GM19452 (cell line): ENCODE data around the gene DRAXIN.

Source experiments
- ATAC-seq: cut with Tn5 transposase; IDR thresholded peaks from one replicate; pipeline ENCODE4 v1.9.1; 2021; ENCODE audit not compliant: unreplicated experiment

DRAXIN gene

DNA sequence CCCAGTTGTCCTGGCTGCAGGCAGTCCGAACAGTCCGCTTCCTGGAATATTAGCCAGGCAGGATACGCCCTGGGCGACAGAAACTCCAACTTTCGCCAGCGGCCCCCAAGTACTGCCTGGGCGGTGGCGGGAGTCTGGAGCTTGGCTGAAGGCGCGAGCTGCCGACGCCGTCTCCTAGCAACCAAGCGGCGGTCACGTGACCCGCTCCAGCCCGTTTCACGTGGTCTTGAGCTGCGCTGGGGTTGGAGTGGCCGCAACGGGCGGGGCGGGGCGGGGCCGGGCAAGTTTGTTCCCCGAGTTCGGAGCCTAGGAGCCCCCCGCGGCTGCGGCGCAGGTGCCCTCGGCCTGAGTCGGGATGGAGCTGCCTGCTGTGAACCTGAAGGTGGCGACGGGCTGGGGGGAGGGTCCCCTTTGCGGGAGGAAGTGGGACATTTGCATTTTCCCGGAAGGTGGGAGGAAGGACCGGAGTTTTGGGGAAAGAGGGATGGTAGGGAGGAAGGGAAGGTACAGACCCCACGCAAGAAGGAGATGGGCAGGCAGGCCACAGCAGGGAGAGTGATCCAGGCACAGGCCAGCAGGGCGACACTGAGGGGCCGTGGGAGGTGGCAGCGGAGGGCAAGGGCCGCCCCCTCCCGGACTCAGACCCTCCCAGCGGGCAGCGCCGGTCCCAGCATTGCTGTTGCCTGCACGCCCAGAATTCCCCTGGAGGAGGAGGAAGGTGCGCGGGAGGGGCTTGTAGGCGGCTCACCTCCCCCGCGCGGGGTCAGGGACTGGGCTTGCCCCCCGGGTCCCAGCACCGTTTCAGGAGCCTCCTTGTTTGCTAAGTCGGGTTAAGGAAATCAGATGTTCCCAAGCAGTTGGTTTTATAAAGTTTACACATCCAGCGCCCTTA, 44.6 kb downstream of the DRAXIN start, which contains the start of gene AGTRAP:
AGTRAP (plus strand) TSS at position 283 of the 892 bp plus-strand sequence; CDS start at position 356, 73 bp downstream.
- ATAC-seq = peak; percentile 63

DNA sequence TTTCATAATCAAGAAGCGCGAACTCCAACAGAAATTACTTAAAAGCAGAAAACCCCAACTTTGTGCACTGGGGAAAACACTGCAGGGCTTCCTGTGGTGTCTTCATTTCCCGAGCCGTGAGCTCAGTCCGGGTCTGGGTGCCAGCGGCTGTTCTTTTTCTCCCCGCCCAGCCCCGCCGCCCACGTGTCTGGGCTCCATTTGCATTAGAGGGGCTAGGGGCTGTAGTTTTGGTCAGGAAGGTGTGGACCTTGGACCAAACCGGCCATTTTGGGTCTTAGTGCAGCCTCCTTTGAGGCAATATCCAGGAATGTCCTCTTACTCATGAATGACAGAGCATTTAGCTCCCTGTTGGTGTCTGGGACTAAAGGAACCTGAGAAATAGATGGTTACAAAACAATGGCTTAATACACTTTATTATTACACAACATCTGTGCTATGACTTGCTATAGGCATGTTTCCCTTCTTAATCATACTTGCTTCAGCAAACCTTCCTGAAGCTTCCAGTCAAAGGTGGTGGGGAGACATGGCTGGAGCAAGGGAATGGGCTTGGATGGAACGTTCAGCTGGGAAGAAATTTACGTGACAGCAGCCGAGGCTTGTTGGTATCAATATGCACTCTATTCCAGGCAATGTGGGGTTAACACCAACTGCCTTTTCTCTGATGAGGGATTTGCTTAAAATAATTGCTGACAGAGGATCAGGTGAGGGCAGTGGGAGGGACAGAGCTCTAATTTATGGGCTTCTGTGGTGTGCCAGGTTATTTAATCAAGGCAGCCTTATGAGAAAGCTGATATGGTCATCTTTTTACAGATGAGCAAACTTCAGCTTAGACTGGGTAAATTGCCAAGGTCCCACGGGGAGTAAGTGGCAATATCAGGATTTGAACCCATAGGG, 45.5 kb downstream of the DRAXIN start:
- no peak for ATAC-seq

DNA sequence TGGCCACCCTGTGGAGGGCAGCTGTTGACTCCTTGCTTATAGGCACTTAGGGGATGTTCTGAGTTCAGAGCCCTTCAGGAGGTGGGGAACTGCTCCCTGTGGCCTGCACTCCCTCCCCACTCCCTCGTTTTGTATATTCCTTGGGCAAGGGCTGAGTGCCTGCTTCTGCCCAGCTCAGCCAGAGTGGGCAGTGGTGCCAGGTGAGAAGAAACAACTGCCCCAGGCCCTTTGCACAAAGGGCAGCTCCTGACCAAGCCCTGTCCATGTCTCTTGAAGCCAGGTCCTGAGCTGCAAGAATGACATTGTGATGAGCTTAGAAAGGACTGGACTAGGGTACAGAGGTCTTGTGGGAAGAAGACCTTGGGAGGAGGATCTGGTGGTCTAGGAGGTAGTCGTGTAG, 46.6 kb downstream of the DRAXIN start:
- no peak for ATAC-seq

DNA sequence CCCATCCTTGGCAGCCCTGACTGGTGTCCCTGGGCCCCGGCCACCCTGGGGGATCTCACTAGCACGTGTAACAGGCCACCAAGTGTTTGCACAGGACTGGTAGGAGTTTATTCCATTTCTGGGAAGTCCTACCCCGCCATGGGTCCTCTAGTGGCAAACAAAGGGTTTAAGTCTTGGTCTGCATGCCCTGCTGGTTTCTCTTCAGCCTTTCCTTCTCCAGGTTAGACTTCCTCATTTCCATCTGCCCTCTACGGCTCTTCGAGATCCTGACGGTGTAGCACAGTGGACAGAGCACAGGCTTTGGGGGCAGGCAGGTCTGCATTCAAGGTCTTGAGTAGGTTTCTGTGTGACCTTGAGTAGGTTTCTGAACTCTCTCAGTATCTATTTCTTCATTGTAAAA, 47.3 kb downstream of the DRAXIN start:
- no peak for ATAC-seq

GRCh38 chr1:11740258-11741192, 49.0 kb downstream of the DRAXIN start:
- ATAC-seq = no peak

GRCh38 chr1:11741482-11741881, 50.0 kb downstream of the DRAXIN start:
- ATAC-seq = no peak

DNA sequence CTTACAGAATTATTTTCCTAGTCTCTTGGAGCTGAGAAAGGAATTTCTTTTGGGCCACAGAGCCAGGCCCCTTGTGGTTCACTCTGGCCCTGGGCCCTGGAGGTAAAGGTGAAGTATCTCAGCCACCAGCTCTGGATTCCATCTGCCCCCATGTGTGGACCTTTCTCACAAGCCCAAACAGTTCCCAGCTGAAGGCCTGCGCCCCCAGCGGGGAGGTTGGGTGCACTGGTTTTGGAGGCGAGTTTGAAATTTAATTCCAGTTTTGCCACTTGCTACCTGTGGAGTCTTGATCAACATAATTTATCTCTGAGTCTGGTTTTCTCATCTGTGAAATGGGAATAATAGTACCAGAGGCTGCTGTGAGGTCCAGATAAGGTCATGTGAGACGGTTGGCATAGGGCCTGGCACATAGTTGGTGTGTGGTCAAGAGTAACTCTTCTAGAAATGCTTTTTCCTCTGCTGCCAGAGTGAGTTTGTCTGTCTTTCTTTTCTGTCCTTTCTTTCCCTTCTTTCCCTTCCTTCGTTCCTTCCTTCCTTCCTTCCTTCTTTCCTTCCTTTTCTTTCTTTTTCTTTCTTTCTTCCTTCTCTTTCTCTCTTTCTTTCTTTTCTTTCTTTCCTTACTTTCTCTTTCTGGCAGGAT, 50.5 kb downstream of the DRAXIN start:
- no peak for ATAC-seq

DNA sequence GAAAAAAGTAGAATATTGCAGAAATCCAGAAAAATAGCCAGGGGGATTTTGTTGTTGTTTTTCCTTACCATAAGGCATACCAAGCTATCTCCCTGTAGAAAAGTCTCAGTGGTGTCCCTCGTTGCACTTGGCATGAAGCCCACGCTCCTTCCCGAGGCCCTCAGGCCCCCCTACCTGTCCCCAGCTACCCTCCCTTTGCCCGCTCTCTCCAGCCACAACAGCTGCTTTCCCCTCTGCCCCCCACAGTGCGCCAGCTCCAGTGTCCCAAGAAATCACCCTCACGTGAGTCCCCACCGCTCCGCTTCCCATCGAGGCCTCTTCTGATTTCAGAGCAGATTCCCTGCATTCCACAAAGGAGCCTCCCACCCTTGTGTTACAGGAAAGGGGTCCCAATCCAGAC, 52.8 kb downstream of the DRAXIN start:
- ATAC-seq = no peak

GRCh38 chr1:11746092-11746491, 54.6 kb downstream of the DRAXIN start:
- no peak for ATAC-seq

GRCh38 chr1:11746795-11747487, 55.4 kb downstream of the DRAXIN start:
- no peak for ATAC-seq

DNA sequence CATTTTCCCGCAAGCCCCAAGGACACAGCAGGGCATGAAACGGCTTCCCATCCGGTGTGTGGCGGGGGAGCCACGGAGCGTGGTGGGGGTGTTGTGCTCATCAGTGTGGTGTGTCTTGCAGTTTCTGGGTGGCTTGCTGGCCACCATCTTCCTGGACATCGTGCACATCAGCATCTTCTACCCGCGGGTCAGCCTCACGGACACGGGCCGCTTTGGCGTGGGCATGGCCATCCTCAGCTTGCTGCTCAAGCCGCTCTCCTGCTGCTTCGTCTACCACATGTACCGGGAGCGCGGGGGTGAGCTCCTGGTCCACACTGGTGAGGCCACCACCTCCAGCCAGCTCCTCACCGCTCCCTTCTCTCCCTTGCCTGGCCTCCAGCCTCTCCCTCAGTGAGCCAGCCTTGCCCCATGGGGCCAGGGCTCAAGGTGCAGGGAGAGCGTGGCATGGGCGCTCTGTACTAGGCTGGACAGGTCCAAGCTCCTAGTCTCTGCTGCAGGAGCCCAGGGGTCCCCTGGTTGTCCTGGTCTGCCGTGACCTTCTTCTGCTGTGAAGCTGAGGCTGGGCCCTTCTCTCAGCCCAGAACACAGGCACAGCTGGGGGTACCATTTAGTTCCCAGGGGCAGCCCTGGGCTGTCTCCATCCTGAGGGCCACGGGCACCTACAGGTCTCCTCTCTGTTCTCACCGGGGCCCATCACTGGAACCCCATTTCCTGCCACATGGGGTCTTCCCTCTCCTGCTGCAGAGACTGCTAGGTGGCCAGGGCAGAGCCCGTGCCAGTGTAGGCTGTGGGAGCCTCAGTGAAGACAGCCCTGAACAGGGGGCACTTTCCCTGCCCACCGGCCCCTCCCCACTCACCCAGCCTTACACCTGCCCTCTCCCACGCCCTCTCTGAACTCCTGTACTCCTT, 57.0 kb downstream of the DRAXIN start:
- ATAC-seq = peak; percentile 16

- ATAC-seq = peak; percentile 70
These were observed 57.7 kb downstream of the DRAXIN start for GRCh38 chr1:11749203-11749689.

GRCh38 chr1:11749996-11750395, 58.5 kb downstream of the DRAXIN start:
- no peak for ATAC-seq

DNA sequence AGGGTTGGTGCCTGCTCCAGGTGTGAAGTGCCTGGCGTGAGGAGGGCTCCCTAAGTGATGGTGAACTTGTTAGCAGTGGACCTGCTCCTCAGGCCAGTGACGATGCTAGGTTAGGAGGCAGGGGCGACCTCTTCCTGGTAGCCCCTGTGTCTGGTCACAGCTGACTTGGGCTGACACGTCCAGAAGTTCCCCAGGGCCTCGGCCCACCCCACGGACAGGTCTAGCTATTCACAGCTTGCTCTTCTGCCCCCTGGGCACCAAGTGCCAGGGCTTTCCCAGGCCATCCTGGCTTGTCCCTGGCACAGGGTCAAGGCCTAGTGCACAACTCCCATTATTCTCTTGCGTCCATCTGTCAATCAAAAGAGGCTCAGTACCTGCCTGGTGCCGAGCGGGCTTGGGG, 59.6 kb downstream of the DRAXIN start:
- ATAC-seq = no peak

DNA sequence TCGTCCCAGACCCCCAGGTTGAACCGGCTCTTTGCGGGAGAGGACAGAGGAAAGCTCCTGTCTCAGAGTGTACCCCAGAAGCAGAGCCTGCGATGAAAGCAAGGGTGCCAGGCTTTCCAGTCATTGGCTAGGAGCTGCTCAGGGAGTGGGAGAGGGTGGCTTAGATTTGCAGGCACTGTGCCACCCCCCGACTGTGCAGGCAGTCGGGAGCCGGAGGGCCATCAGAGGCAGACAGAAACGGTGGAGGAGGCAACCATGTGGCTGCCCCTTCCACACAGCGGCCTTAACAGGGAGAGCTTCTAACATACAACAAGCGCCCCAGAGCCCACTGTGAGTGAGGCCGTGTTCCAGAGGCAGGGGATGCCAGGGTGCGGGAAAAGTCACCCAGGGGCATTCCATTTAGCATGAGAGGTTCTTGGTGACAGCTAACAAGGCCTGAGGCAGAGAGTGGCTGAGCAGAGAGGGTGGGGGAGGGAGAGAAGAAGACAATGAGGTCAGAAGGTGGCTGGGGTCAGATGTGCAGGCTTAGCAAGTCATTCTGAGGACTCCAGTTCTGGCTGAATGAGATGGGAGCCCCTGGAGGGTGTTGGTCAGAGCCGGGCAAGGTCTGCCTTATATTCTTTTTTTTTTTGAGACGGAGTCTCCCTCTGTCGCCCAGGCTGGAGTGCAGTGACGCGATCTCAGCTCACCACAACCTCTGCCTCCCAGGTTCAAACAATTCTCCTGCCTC, 61.0 kb downstream of the DRAXIN start:
- no peak for ATAC-seq

GRCh38 chr1:11753555-11754208, 62.2 kb downstream of the DRAXIN start:
- no peak for ATAC-seq

GRCh38 chr1:11757047-11757446, 65.5 kb downstream of the DRAXIN start:
- no peak for ATAC-seq
